Peyer's patch (tissue), 4 donors: ENCODE measurements around the gene INPP5A.

ENCODE experiments used
- CTCF ChIP-seq, 6 experiments: fragments of 450-650 bp in 4 of 6; fragments of 200-600 bp in 2 of 6; sonication (generic) in 1 of 6; IDR thresholded peaks; one replicate each; pipeline ENCODE4 v1.5.1; 2017 to 2019; ENCODE audit warnings: antibody characterized with exemption in 6 of 6, mild to moderate bottlenecking in 3 of 6, moderate library complexity in 1 of 6
- POLR2A ChIP-seq, 2 donors: fragments of 450-650 bp; IDR thresholded peaks; one replicate each; pipeline ENCODE4 v1.5.1; 2017; ENCODE audit warnings: antibody characterized with exemption in 2 of 2, mild to moderate bottlenecking in 2 of 2, moderate library complexity in 2 of 2

GRCh38 chr10:132776821-132777220, 239.2 kb downstream of the INPP5A start:
- TF ChIP-seq CTCF (IDR thresholded peaks at IDR 0.05) (no peak), POLR2A (IDR thresholded peaks at IDR 0.05) (no peak)
